GM18870 (cell line): ENCODE measurements around the gene FMN2.
"Not testable (repeated sequence)": the region's sequence is repeated elsewhere in the genome, so short reads cannot be mapped to it uniquely, and the experiment has no call there.

Source experiments
- ATAC-seq: cut with Tn5 transposase; IDR thresholded peaks from one replicate; pipeline ENCODE4 v1.9.1; 2021; ENCODE audit warnings: moderate library complexity; ENCODE audit not compliant: unreplicated experiment

Gene FMN2

GRCh38 chr1:240409615-240410014 lies 317.9 kb downstream of the FMN2 start:
- no peak for ATAC-seq

- ATAC-seq = no peak
These were observed 322.0 kb downstream of the FMN2 start for GRCh38 chr1:240413732-240414131.

- no peak for ATAC-seq
These were observed 322.6 kb downstream of the FMN2 start for GRCh38 chr1:240414237-240414636.

DNA sequence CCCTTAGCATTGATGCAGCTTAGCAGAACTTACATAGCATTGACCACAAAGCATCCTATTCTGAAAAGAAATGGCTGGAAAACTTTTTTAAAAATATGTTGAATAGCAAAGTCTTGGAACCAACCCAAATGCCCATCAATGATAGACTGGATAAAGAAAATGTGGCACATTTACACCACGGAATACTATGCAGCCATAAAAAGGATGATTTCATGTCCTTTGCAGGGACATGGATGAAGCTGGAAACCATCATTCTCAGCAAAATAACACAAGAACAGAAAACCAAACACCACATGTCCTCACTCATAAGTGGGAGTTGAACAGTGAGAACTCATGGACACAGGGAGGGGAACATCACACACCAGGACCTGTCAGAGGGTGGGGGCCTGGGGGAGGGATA lies 323.3 kb downstream of the FMN2 start:
- ATAC-seq = not testable (repeated sequence)

DNA sequence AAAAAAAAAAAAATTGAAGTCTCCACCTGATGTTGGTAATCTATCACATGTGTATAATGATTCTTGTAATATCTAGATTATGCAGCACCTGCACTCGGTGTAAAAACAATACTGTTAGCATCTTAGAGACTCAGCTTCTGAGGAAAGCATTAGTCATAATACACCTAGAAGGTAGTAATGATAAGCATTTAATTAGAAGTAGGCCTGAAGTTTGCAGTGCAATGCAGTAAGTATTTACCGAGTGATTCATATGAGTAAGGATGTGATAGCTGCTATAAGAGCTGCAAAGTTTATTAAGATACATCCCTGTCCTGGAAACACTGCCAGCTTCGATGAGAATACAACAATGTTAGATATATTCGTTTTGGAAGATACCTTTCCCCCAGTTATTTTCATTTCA lies 323.8 kb downstream of the FMN2 start:
- ATAC-seq = no peak

DNA sequence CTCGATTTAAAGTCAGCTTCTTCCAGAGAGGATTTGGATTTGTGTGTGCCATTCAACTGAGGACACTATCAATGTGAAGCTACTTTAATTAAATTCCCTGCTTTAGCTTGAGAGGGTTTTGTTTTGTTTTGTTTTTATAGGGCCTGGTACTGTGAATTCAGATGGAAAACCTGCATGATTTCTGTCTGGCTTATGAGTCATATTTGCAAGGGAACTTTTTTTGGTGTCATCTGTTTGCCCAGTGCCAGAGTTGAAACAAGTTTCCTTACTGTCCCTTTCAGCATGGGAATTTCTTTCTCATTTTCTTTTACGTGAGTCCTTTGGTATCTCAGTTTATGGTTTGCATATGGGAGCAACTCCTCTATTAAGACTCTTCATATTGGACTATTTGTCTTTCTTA lies 325.6 kb downstream of the FMN2 start:
- no peak for ATAC-seq

DNA sequence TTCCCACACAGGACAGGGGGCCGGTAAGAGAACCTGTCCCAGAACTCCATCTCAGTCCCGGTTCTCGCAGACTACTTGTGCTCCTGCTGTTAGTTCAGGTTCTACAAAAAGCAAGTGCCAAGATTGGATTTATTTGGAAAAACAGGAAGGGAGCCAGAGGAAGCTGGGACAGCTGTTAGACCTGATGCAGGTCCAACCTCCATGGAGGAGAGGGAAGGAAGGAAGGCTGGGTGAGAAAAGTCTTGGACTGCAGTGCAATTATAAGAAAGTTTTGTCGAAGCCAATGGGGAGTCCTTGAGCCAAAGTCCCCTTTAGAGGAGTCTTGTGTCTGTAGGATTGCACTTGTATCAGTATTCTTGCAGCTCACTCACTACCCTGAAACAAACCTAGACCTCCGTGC lies 329.1 kb downstream of the FMN2 start:
- no peak for ATAC-seq

DNA sequence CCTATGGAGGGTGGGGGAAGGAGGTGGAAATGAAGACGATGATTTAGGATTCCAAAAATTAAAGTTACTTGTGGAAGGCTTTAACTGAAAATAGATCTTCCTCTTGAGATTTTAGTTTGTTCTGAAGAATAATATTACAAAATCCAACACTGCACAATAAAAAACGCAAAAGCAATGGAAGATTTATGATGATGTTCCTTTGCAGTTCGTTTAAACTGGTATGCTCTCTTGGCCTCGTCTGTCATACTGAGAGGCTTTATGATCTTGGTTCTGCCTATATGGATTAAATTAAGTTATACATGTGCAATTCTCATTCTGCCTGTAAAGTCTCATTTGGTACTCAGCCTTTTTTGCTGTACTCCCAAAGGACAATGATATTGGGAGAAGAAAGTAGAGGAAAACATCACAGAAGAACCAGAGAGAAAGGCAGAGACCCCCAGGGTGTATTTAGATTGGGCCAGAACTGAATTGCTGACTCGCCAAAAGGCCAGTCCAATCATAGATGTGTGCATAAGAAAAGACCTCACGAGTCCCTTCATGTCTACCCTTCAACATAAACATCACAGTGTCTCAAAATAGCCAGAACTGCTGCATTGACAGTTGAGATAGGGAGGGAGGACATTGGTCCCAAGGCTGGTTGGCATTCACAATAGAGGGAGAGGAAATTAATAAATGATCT lies 331.7 kb downstream of the FMN2 start:
- ATAC-seq = no peak

GRCh38 chr1:240424740-240425464 lies 333.2 kb downstream of the FMN2 start:
- no peak for ATAC-seq

DNA sequence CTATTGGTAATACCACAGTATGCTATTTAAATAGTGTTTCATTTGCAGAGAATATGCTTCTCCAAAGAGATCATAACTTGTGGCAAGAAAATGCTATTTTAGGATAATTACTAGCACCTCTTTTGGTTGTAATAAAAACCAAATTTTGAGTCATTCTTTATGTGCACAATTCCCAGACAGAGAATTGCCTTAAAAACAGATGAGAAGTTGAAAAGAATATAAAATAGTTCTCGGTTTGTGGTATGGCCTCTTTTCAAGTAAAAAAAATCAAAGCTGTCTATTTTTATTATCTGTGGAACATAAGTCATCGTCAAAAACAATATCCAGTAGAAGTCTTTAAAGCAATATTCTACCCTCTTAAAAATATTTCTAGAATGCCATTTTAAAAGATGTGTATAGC lies 334.4 kb downstream of the FMN2 start:
- no peak for ATAC-seq

DNA sequence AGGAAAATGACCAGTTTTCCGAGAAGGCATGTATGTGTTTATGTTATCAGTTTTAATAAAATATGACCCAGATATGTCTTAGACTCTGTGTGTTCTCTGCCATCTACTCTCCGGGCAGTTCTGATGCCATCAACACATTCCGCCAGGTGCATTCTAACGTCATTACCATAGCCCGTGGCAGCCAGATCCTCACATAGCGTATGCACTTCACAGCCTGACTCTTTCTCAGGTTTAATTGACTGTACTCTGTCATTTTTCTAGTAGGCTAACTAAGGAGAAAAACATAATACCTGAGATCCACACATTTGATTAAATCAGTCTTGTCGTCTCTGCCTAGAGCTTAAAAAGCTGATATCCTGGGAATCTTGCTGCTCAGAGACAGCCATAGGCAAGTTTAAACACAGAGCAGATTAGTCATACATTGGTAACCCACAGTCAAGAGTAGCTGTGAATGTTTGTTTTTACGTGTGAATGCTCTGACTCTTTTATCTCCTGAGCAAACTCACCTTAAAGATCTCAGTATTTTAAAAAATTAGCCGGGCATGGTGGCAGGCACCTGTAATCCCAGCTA lies 344.4 kb downstream of the FMN2 start:
- ATAC-seq = no peak

DNA sequence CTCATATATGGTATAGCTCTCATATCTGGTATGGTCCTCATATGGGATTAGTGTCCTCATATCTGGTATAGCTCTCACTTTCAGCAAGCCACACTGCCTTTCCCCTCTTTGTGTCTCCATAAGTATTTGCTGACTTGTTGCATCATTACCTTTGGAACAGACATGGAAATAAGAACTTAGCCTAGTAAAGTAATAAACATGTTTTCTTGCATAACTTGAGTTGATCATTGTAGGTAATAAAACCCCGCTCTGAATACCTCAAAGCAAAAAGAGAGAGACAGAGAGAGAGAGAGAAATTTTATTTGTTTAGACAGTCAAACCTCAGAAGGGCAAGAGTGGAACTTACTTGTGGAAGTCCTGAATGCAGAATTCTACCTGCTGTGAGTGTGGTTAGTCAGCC lies 350.0 kb downstream of the FMN2 start:
- no peak for ATAC-seq

DNA sequence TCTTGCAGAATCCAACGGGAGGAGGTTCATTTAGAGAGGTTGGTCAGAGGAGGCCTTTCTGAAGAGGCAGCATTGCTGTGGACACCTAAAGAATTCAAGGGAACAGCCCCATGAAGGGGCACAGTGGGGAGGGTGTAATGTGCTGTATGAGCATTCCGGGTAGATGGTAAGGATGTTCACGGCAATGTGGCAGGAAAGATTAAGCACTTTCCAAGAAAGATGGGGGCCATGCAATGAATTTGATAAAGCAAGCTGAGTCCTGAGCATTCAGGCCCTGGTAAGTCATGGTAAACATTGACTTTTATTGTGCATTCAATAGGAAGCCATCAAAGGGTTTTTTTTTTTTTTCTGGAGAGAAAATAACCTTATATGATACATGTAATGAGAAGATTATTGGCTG lies 353.7 kb downstream of the FMN2 start:
- ATAC-seq = no peak

GRCh38 chr1:240455228-240455821 lies 363.6 kb downstream of the FMN2 start:
- ATAC-seq = peak; percentile 58

GRCh38 chr1:240457203-240457602 lies 365.5 kb downstream of the FMN2 start:
- ATAC-seq = no peak

DNA sequence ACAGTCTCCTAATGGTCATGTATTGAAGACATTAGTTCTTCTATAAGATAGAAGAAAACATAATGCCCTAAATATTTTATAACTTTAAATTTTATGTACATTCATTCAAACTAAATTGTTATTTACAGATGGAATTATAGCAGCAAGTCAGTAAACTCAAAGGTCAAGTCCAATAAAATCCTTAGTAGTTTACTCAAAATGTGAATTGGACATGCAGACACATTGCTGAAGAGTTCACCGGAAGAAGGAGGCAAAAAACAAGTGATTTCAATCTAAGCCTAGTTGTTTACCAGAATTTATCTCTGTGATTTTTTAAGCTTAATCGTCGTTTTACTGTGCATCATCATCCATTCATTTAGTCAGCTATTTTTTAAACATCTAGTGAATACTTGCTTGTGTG lies 370.6 kb downstream of the FMN2 start:
- ATAC-seq = no peak

DNA sequence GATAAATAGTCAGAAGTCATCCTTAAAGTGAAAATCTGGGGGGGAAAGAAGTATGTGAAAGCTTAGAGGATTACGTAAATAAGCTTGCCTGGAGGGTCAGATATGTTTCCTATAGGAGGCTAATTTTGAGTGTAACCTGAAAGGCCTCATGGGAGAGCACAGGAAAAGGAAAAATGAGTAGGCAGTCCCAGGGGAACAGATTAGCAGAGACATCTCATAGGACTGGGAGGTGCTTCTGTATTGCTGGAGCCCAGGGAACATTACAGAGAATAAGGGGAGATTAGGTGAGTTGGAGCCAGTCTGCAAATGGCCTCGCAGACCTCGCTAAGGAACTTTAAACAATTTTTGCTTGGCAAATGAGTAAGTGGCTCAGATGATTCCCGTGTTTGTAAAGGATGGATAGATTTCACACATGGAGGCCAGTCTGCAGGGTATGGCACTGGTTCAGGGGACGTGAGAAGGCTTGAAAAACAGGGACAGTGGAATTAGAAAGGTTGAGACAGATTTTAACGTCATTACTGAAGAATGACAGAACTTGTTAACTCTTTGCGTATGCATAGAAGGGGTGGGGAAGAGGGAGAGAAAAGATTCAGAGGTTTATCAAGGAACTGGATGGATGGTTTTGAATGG lies 371.2 kb downstream of the FMN2 start:
- ATAC-seq = no peak

GRCh38 chr1:240464099-240464498 lies 372.4 kb downstream of the FMN2 start:
- no peak for ATAC-seq

- ATAC-seq = no peak
These were observed 373.9 kb downstream of the FMN2 start for GRCh38 chr1:240465531-240465940.

DNA sequence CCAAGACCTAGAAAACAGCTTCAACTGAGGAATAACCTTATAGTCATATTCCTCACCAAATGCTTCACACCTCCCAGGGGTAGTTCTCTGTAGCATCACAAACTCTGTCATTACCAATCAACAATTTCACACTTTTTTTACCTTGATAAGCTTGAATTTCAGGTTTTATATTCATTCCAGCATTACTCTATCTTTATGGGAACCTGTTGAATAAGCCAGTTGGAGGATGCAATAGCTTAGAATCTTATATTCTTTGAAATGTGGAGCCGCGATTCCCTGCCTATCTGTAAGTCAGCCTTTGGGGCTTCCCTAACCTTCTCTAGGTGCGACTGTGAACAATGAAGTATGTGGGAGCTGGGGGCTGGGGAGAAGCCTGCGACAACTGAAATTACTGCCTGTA lies 374.8 kb downstream of the FMN2 start:
- no peak for ATAC-seq

DNA sequence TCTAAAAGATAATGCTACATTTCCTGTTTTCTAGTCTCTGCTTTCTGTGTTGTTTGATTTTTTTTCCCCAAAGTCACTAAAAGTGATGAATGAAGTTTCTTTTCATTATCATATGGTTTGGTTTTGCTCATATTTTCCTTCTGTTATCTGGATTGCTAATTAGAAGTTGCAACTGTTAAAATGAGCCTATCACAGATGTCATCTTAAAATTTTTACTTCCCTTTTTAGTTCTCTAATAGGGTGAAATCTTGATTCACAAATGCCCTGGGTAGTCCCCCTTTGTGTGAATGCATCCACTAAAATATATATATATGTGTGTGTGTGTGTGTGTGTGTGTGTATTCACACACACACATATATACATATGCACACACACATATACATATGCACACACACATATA lies 376.2 kb downstream of the FMN2 start:
- ATAC-seq = no peak

DNA sequence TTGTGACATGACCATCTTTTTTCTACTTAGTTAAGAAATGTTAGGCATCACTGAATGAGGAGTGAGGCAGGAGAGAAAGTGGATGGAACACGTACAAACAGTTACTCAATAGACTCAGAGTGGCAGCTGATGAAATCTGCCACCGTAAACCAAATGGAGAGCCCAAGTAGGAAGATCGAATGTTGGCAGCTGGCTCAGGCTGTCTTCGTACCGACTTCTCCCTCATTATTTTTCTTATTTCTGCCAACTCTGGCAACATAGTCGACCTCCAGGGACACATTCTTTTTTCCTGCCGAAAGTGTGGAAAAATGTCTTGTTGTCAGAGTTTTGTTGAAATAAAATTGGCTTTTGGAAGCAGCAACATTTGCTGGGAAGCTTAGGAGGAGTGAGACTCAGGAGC lies 377.0 kb downstream of the FMN2 start:
- no peak for ATAC-seq
